ENCODE results near the gene ACAP3. TPM values are rescaled to one million over a fixed set of nuclear protein-coding genes. Genes with fewer than 3 reads are reported as not detected.
"Not testable (repeated sequence)": the region's sequence is repeated elsewhere in the genome, so short reads cannot be mapped to it uniquely, and the experiment has no call there.

The ACAP3 gene
- total RNA-seq, 6 experiments from 2014 or later, result 39.4 to 50.8 (median 42.6) TPM

DNA sequence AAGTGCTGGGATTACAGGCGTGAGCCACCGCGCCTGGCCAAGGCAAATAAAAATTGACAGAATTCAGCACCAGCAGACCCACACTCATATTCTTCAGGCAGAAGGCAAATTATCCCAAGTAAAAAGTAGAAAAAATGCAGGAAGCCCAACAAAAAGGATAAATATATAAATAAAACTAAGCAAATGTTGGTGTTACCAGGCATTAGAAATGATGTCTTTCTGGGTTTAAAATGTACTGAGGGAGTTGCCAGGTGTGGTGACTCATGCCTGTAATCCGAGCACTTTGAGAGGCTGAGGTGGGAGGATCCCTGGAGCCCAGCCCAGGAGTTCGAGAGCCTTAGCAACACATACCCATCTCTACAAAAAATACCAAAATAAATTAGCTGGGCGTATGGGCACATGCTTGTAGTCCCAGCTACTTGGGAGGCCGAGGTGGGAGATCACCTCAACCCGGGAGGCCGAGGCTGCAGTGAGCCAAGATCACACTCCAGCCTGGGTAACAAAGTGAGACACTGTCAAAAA lies 10.5 kb upstream of the ACAP3 start:
- H3K4me1 Mint-ChIP-seq (ENCODE audit: low read depth), result peaks cover 38% of the 10 kb centered on the region
- peaks cover 13% of the 10 kb centered on the region for H3K27me3 Mint-ChIP-seq (ENCODE audit: insufficient read depth)
- H3K36me3 Mint-ChIP-seq (ENCODE audit: low read depth), result peaks cover 5% of the 10 kb centered on the region; the same call in 1 of the 2 replicates
- peak; percentile 95 for DNase-seq
- no peaks in the 10 kb centered on the region for H3K9me3 Mint-ChIP-seq
- H3K27ac Mint-ChIP-seq, result peak overlapping the region; percentile 91
- TF ChIP-seq, protein P1, sequence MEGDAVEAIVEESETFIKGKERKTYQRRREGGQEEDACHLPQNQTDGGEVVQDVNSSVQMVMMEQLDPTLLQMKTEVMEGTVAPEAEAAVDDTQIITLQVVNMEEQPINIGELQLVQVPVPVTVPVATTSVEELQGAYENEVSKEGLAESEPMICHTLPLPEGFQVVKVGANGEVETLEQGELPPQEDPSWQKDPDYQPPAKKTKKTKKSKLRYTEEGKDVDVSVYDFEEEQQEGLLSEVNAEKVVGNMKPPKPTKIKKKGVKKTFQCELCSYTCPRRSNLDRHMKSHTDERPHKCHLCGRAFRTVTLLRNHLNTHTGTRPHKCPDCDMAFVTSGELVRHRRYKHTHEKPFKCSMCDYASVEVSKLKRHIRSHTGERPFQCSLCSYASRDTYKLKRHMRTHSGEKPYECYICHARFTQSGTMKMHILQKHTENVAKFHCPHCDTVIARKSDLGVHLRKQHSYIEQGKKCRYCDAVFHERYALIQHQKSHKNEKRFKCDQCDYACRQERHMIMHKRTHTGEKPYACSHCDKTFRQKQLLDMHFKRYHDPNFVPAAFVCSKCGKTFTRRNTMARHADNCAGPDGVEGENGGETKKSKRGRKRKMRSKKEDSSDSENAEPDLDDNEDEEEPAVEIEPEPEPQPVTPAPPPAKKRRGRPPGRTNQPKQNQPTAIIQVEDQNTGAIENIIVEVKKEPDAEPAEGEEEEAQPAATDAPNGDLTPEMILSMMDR (IDR thresholded peaks at IDR 0.05), result no peak
- H3K4me3 Mint-ChIP-seq, result peak overlapping the region; percentile 9; the same call in 1 of the 2 replicates

DNA sequence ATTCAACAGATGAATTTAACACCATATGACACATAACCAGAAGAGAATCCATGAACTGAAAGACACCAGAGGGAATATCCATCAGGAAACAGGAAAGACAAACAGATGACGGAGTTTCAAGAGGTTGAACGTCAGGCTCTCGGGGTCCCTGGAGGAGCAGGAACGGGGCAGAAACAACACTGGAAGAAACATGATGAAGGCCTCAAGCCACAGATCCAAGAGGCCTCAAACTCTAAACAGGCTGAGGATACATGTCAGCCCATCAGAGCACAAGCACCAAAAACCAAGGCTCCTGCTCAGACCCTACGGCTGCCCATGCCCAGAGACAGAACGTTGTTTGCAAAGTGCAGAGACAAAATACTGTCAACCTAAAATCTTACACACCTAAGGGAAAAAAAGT lies 9.7 kb upstream of the ACAP3 start:
- Mint-ChIP-seq H3K27ac (peak overlapping the region; percentile 78), H3K36me3 (ENCODE audit: low read depth) (peaks cover 5% of the 10 kb centered on the region; the same call in 1 of the 2 replicates), H3K27me3 (ENCODE audit: insufficient read depth) (peaks cover 15% of the 10 kb centered on the region)

DNA sequence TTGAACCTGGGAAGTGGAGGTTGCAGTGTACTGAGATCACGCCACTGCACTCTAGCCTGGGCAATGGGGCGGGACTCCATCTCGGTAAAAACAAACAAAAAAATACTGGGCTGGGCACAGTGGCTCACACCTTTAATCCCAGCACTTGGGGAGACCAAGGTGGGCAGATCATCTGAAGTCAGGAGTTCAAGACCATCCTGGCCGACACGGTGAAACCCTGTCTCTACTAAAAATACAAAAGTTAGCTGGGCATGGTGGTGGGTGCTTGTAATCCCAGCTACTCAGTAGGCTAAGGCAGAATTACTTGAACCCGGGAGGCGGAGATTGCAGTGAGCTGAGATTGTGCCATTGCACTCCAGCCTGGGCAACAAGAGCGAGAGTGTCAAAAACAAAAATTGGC lies 8.5 kb upstream of the ACAP3 start:
- Mint-ChIP-seq H3K27me3 (ENCODE audit: insufficient read depth) (peaks cover 15% of the 10 kb centered on the region), H3K4me1 (ENCODE audit: low read depth) (peaks cover 25% of the 10 kb centered on the region), H3K27ac (peak overlapping the region; percentile 42; the same call in 1 of the 2 replicates)
- DNase-seq; H3K4me3 Mint-ChIP-seq; H3K36me3 Mint-ChIP-seq (ENCODE audit: low read depth); H3K9me3 Mint-ChIP-seq: not testable (repeated sequence)

More for the DNA sequence above, 9.7 kb upstream of the ACAP3 start:
- Mint-ChIP-seq H3K4me1 (ENCODE audit: low read depth) (peaks cover 31% of the 10 kb centered on the region), H3K9me3 (no peaks in the 10 kb centered on the region), H3K4me3 (peak overlapping the region; percentile 23; the same call in 1 of the 2 replicates)
- DNase-seq, result no peak
- TF ChIP-seq, protein P1 (IDR thresholded peaks at IDR 0.05), result no peak

DNA sequence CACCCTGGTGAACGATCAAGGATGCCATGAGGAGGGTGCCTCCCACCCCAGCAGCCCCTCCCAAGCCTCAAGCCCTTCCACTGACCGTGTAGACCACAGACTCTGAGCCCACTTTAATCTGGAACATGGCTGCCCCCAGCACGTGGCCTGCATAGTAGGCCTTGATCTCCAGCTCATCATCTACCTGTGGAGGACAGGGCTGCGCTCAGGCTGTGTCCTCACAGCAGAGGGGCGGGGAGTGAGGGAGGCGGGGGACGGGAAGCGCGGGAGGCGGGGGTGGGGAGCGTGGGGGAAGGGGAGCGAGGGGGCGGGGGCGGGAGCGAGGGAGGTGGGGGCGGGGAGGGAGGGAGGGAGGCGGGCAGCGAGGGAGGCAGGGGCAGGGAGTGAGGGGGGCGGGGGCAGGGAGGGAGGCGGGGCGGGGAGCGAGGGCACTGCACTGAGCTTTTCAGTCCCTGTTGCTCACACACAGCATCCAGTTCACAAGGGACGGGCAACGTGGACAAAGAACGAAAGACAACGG lies 7.8 kb upstream of the ACAP3 start:
- H3K9me3 Mint-ChIP-seq, result no peaks in the 10 kb centered on the region
- peaks cover 15% of the 10 kb centered on the region for H3K27me3 Mint-ChIP-seq (ENCODE audit: insufficient read depth)
- H3K27ac Mint-ChIP-seq, result no peak overlapping the region; the same call in 1 of the 2 replicates
- no peak for DNase-seq
- TF ChIP-seq, protein P1 (IDR thresholded peaks at IDR 0.05), result no peak
- peaks cover 5% of the 10 kb centered on the region; the same call in 1 of the 2 replicates for H3K36me3 Mint-ChIP-seq (ENCODE audit: low read depth)
- H3K4me3 Mint-ChIP-seq, result no peak overlapping the region
- peaks cover 25% of the 10 kb centered on the region for H3K4me1 Mint-ChIP-seq (ENCODE audit: low read depth)

DNA sequence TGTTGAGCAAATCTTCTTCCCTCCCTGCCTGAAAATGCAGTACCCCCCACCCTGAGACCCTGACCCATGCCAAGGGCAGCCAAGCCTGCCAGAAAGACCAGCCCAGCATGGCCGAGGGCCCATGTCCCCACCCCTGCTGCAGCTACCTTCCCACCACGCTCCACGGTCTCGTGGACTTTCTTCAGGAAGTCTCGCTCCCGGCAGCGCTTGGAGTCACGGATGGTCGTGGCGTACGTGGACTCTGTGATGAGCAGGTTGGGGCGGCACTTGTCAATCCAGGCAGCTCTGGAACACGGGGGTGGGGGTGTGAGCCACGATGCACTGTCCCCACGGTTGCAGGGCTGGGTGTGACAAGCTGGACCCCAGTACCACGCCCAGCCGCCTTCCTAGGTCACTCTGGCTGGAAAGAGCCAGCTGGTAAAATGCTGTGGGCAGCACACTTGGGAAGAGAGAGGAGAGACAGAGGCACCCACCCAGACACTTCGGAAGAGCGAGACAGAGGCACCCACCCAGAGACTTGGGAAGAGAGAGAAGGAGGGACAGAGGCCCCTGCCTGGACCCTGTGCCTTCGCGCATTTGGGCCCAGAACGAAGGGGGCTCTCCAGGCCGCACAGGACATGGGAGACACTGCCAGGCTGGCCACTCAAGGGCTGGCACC lies 7.1 kb upstream of the ACAP3 start:
- no peak for DNase-seq
- TF ChIP-seq, protein P1 (IDR thresholded peaks at IDR 0.05), result no peak
- Mint-ChIP-seq H3K4me3 (no peak overlapping the region), H3K27ac (no peak overlapping the region), H3K36me3 (ENCODE audit: low read depth) (peaks cover 5% of the 10 kb centered on the region; the same call in 1 of the 2 replicates), H3K9me3 (no peaks in the 10 kb centered on the region), H3K27me3 (ENCODE audit: insufficient read depth) (peaks cover 10% of the 10 kb centered on the region), H3K4me1 (ENCODE audit: low read depth) (peaks cover 25% of the 10 kb centered on the region)

DNA sequence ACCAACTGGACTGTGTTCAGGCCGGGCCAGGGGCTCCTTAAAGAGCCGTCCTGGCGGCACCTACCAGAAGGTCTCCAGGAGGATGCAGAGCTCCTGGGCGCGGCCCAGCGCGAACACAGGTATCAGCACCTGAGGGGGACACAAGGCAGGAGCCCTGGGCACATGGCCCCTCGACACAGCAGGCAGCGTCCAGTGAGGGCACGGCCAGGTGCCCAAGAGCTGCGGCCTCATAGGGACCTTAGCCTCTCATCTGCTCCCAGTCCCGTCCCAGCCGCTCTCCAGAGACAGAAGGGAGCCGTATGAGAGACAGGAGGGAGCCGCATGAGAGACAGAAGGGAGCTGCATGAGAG lies 6.5 kb upstream of the ACAP3 start:
- Mint-ChIP-seq H3K27ac (no peak overlapping the region), H3K4me1 (ENCODE audit: low read depth) (peaks cover 21% of the 10 kb centered on the region), H3K4me3 (no peak overlapping the region), H3K27me3 (ENCODE audit: insufficient read depth) (peaks cover 6% of the 10 kb centered on the region), H3K9me3 (no peaks in the 10 kb centered on the region), H3K36me3 (ENCODE audit: low read depth) (peaks cover 5% of the 10 kb centered on the region; the same call in 1 of the 2 replicates)
- DNase-seq, result no peak
- TF ChIP-seq, protein P1 (IDR thresholded peaks at IDR 0.05), result no peak
